Neural crest cell (in vitro differentiated cells): ENCODE measurements around the gene CDK3. TPM values are rescaled to one million over a fixed set of nuclear protein-coding genes. Genes with fewer than 3 reads are reported as not detected.

Source experiments
- DNase-seq: peaks from one replicate; pipeline ENCODE4 v3.0.0; 2021; ENCODE audit warnings: low read depth, mixed read lengths, low spot score
- H3K27ac Mint-ChIP-seq: one replicate; pipeline ENCODE4 v1.8.0; 2021; ENCODE audit warnings: mild to moderate bottlenecking, mixed read lengths; ENCODE audit not compliant: unreplicated experiment
- H3K27me3 Mint-ChIP-seq: 2 replicates; pipeline ENCODE4 v1.8.0; 2021; ENCODE audit warnings: low read depth, mild to moderate bottlenecking, mixed read lengths
- H3K36me3 Mint-ChIP-seq: 2 replicates; pipeline ENCODE4 v1.8.0; 2021; ENCODE audit warnings: low read depth, mild to moderate bottlenecking, mixed read lengths
- H3K4me1 Mint-ChIP-seq: 2 replicates; pipeline ENCODE4 v1.8.0; 2021; ENCODE audit warnings: mixed read lengths
- H3K4me3 Mint-ChIP-seq: one replicate; pipeline ENCODE4 v1.8.0; 2021; ENCODE audit warnings: mild to moderate bottlenecking, mixed read lengths
- H3K9me3 Mint-ChIP-seq: 2 replicates; pipeline ENCODE4 v1.8.0; 2021; ENCODE audit warnings: mixed read lengths
- total RNA-seq: library from RNA; stranded (reverse); gene quantifications from 2 replicates; pipeline ENCODE4 v1.2.1, GENCODE V29; 2021
- TF ChIP-seq, protein P1 (sequence below): fragments of 200-600 bp; sonication (generic); conservative IDR thresholded peaks from 2 replicates; pipeline ENCODE4 v1.5.0; 2021; ENCODE audit warnings: antibody characterized with exemption, mild to moderate bottlenecking

The CDK3 gene
- total RNA-seq, 1 donor from 2014 or later: 7.9 TPM

DNA sequence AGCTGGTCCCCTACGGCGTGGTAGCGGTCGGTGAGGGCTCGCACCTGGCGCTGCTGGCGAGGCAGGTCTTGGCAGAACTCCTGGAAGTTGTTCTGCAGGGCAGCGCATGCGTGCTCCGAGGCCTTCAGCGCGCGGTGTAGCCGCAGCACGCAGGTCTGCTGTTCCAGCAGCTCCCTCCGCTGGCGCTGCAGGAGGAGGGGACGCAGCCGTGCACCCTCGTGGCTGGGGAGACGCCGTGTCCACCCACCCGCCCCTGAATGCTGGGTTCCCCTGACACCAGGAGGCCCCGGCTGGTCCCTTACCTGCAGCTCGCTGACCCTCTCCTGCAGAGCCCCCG lies 14.2 kb downstream of the CDK3 start:
- H3K27me3 Mint-ChIP-seq: no peaks in the 10 kb centered on the region
- no peak overlapping the region for H3K4me3 Mint-ChIP-seq
- no peaks in the 10 kb centered on the region for H3K9me3 Mint-ChIP-seq
- TF ChIP-seq, protein P1, sequence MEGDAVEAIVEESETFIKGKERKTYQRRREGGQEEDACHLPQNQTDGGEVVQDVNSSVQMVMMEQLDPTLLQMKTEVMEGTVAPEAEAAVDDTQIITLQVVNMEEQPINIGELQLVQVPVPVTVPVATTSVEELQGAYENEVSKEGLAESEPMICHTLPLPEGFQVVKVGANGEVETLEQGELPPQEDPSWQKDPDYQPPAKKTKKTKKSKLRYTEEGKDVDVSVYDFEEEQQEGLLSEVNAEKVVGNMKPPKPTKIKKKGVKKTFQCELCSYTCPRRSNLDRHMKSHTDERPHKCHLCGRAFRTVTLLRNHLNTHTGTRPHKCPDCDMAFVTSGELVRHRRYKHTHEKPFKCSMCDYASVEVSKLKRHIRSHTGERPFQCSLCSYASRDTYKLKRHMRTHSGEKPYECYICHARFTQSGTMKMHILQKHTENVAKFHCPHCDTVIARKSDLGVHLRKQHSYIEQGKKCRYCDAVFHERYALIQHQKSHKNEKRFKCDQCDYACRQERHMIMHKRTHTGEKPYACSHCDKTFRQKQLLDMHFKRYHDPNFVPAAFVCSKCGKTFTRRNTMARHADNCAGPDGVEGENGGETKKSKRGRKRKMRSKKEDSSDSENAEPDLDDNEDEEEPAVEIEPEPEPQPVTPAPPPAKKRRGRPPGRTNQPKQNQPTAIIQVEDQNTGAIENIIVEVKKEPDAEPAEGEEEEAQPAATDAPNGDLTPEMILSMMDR: no peak
- no peak overlapping the region for H3K27ac Mint-ChIP-seq
- peaks cover 3% of the 10 kb centered on the region for H3K4me1 Mint-ChIP-seq
- H3K36me3 Mint-ChIP-seq: no peaks in the 10 kb centered on the region
- DNase-seq: no peak

DNA sequence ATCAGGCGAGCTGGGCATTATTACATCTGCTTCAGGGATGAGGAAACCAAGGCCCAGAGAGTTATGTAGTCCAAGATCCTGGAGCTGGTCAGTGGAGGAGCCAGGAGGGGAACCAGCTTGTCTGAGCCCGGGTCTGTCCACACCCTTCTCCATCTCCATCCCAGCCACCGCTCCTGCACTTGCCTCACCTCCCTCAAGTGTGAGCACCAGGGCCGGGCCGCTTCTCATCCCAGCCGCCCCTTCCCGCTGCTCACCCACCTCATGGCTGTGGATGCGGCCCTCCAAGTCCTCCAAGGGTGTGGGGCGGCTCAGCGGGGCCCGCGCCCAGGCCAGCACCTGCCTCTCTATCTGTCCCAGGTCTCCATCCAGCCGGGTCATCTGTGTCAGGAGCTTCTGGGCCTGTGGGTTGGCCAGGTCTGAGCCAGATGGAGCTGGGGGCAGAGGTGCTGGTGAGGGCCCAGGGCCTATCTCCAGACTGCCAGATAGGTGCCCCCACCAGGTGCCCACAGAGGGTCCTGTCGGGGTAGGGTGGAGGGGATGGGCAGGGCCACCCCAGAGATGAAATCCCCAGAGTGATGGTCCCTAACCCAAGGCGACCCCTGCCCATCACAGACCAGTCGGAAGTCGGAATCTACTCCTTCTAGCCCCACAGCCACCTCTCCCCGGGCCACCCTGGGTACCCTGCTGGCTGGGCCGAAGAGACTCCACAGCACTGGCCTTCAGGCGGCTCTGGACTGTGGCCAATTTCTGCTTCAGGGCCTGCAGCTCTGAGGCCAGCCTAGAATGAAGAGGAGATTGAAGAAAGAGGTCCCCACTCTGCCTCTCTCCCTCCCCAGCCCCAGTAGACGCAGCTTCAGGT lies 17.1 kb downstream of the CDK3 start:
- no peak overlapping the region for H3K4me3 Mint-ChIP-seq
- DNase-seq: no peak
- TF ChIP-seq, protein P1: no peak

DNA sequence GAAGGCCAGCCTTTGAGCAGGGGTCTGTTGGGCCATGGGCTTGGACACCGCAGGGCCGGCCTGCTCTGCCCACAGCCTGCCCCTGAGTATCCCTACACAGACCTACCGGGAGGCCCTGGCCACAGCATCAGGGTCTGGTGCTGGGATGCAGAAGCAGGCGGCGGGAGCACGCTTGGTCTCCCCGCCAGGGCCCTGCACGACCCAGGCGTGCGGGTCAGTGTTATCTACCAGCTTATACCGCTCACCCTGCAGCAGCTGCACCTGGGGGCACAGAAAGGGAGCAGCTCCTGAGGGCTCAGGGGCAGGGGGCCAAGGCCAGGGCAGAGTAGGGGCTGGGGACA lies 17.7 kb downstream of the CDK3 start:
- Mint-ChIP-seq H3K9me3 (no peaks in the 10 kb centered on the region), H3K27me3 (no peaks in the 10 kb centered on the region), H3K4me1 (peaks cover 3% of the 10 kb centered on the region), H3K36me3 (no peaks in the 10 kb centered on the region), H3K27ac (no peak overlapping the region), H3K4me3 (no peak overlapping the region)
- TF ChIP-seq, protein P1: no peak
- DNase-seq: no peak

More for the DNA sequence above, 17.1 kb downstream of the CDK3 start:
- H3K36me3 Mint-ChIP-seq: no peaks in the 10 kb centered on the region
- no peaks in the 10 kb centered on the region for H3K9me3 Mint-ChIP-seq
- no peaks in the 10 kb centered on the region for H3K27me3 Mint-ChIP-seq
- peaks cover 3% of the 10 kb centered on the region for H3K4me1 Mint-ChIP-seq
- H3K27ac Mint-ChIP-seq: no peak overlapping the region

DNA sequence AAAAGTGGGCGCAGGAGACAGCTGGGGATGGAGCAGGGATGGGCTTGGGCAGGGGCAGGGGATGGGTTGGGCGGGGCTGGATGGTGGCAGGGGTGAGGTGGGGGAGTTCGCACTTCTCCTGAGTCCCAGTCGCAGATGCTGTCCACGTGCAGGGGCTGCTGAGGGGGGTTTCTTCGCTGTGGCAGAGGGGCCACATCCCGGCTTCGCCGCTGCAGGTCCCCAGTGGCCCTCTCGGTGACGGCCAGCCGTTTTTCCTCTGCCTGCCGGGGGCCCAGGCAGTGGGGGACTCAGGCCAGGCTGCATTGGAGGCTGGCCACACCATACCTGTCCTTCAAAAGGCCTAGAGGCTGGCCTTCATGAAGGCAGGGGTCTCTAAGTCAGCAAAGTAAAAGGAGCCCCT lies 18.1 kb downstream of the CDK3 start:
- Mint-ChIP-seq H3K27me3 (no peaks in the 10 kb centered on the region), H3K27ac (no peak overlapping the region), H3K36me3 (no peaks in the 10 kb centered on the region), H3K4me1 (peaks cover 3% of the 10 kb centered on the region), H3K4me3 (no peak overlapping the region), H3K9me3 (no peaks in the 10 kb centered on the region)
- TF ChIP-seq, protein P1: no peak
- DNase-seq: no peak

DNA sequence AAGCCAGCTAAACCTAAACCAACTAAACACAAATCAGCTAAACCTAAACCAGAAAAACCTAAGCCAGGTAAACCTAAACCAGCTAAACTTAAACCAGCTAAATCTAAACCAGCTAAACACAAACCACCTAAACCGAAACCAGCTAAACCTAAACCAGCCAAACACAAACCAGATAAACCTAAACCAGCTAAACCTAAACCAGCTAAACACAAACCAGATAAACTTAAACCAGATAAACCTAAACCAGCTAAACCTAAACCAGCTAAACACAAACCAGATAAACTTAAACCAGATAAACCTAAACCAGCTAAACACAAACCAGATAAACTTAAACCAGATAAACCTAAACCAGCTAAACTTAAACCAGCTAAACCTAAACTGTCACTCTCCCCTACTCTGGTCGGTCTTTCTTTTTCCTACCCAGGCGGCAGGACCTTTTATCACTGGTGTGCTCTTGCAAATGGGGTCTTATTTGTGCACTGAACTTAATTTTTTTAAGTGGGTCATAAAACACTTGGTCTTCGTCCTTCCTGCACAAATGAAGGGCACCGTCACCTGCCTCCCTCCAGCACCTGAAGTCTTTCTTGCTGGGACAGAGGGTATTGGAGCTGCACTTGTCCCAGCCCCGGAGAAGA lies 19.3 kb downstream of the CDK3 start:
- no peak for DNase-seq
- Mint-ChIP-seq H3K27me3 (no peaks in the 10 kb centered on the region), H3K27ac (no peak overlapping the region), H3K4me1 (no peaks in the 10 kb centered on the region), H3K9me3 (no peaks in the 10 kb centered on the region), H3K4me3 (no peak overlapping the region), H3K36me3 (no peaks in the 10 kb centered on the region)
- TF ChIP-seq, protein P1: no peak
